Naive thymus-derived CD4-positive, alpha-beta T cell (primary cell): ENCODE measurements around the gene PHF2. TPM values are rescaled to one million over a fixed set of nuclear protein-coding genes. Genes with fewer than 3 reads are reported as not detected.

Source experiments
- ATAC-seq: fragments of 150-1000 bp; cut with Tn5 transposase; 2 replicates; pipeline ENCODE4 v1.10.0; 2021; ENCODE audit warnings: mild to moderate bottlenecking, moderate library complexity
- CTCF ChIA-PET: fragments of 350-600 bp; sonication (Branson Sonifier 250); formaldehyde crosslinking; loops from one replicate; lab custom pipeline; 2021; ENCODE audit warnings: antibody characterized with exemption; lab: Charles Lee
- POLR2A ChIA-PET: fragments of 350-600 bp; sonication (Branson Sonifier 250); formaldehyde crosslinking; loops from one replicate; lab custom pipeline; 2021; ENCODE audit warnings: antibody characterized with exemption, inconsistent platforms; lab: Charles Lee
- DNase-seq, 9 donors: peaks; one replicate each; pipeline versions ENCODE4 v3.0.0 to v3.0.0-alpha.2; 2020 to 2022; ENCODE audit warnings: mixed read lengths in 1 of 9
- H3K27ac ChIP-seq: one replicate; pipeline ENCODE4 v1.7.0; 2013; ENCODE audit warnings: mild to moderate bottlenecking, low read depth, low read length, moderate library complexity
- H3K27me3 ChIP-seq, 2 donors: one replicate each; pipeline ENCODE4 v1.7.0; 2013; ENCODE audit warnings: low read length in 2 of 2, mild to moderate bottlenecking in 2 of 2, moderate library complexity in 2 of 2; ENCODE audit not compliant: control insufficient read depth in 2 of 2, insufficient read depth in 2 of 2
- H3K36me3 ChIP-seq, 3 experiments: 1 replicate in 2 of 3; 2 replicates in 1 of 3; pipeline ENCODE4 v1.7.0; 2013; ENCODE audit warnings: low read length in 3 of 3, mild to moderate bottlenecking in 3 of 3, moderate library complexity in 1 of 3; ENCODE audit not compliant: insufficient read depth in 3 of 3, control insufficient read depth in 2 of 3
- H3K4me1 ChIP-seq, 2 donors: one replicate each; pipeline ENCODE4 v1.7.0; 2013; ENCODE audit warnings: low read length in 2 of 2, mild to moderate bottlenecking in 2 of 2, moderate library complexity in 1 of 2; ENCODE audit not compliant: control insufficient read depth in 2 of 2, insufficient read depth in 2 of 2
- H3K4me3 ChIP-seq: 2 replicates; pipeline ENCODE4 v1.7.0; 2013; ENCODE audit warnings: mild to moderate bottlenecking, low read length
- H3K9me3 ChIP-seq, 3 experiments: 1 replicate in 2 of 3; 2 replicates in 1 of 3; pipeline ENCODE4 v1.7.0; 2013; ENCODE audit warnings: low read length in 3 of 3; ENCODE audit not compliant: control insufficient read depth in 2 of 3
- H3K27ac Mint-ChIP-seq, 9 donors: one replicate each; pipeline ENCODE4 v1.8.0; 2020 to 2022; ENCODE audit warnings: mixed read lengths in 9 of 9, mild to moderate bottlenecking in 8 of 9, moderate library complexity in 5 of 9, inconsistent platforms in 2 of 9
- H3K27me3 Mint-ChIP-seq, 5 donors: one replicate each; pipeline ENCODE4 v1.8.0; 2021 to 2022; ENCODE audit warnings: mixed read lengths in 5 of 5, mild to moderate bottlenecking in 1 of 5
- H3K36me3 Mint-ChIP-seq, 5 donors: one replicate each; pipeline ENCODE4 v1.8.0; 2020 to 2022; ENCODE audit warnings: mixed read lengths in 5 of 5, mild to moderate bottlenecking in 3 of 5, inconsistent platforms in 1 of 5
- H3K4me1 Mint-ChIP-seq, 7 donors: one replicate each; pipeline ENCODE4 v1.8.0; 2020 to 2022; ENCODE audit warnings: mixed read lengths in 7 of 7, mild to moderate bottlenecking in 3 of 7, inconsistent platforms in 1 of 7
- H3K4me3 Mint-ChIP-seq, 10 donors: one replicate each; pipeline ENCODE4 v1.8.0; 2020 to 2022; ENCODE audit warnings: mild to moderate bottlenecking in 10 of 10, mixed read lengths in 10 of 10, moderate library complexity in 6 of 10, inconsistent platforms in 2 of 10
- H3K9me3 Mint-ChIP-seq, 11 donors: one replicate each; pipeline ENCODE4 v1.8.0; 2020 to 2022; ENCODE audit warnings: mixed read lengths in 11 of 11, mild to moderate bottlenecking in 4 of 11, inconsistent platforms in 1 of 11, moderate library complexity in 1 of 11
- intact Hi-C, 2 donors: fragments of 100-400 bp; cut with micrococcal nuclease; formaldehyde crosslinking; loops; one replicate each; pipeline ENCODE4 v1.15.1; 2023
- polyA plus RNA-seq, 2 donors: library from polyadenylated mRNA; unstranded; fragments of 300-500 nt; fragmentation: Illumina TruSeq; gene quantifications; one replicate each; pipeline ENCODE4 v1.2.3, GENCODE V29; 2021
- total RNA-seq, 6 experiments: library from RNA in 5 of 6; stranded (reverse) in 5 of 6; gene quantifications; 1 replicate in 5 of 6; 2 replicates in 1 of 6; pipeline ENCODE4 v1.2.3 and lab custom pipeline; 2021 to 2026

Gene PHF2
- total and polyA plus RNA-seq, 7 experiments from 2014 or later: 1.0 to 39.3 (median 28.6) TPM

GRCh38 chr9:93711002-93711401, 134.6 kb downstream of the PHF2 start:
- Mint-ChIP-seq H3K36me3 (peaks cover 0 to 3% (median 0%) of the 10 kb centered on the region in 5 donors), H3K4me3 (no peak overlapping the region), H3K9me3 (peaks cover 0 to 21% (median under 1%) of the 10 kb centered on the region in 11 donors), H3K4me1 (peaks cover 0 to 2% (median 0%) of the 10 kb centered on the region in 7 donors), H3K27ac (no peak overlapping the region), H3K27me3 (peaks cover 0 to 16% (median 15%) of the 10 kb centered on the region in 5 donors)
- no peaks in the 10 kb centered on the region for H3K9me3 ChIP-seq
- ChIA-PET POLR2A (no interaction called here), CTCF (no interaction called here)
- no peak for ATAC-seq
- intact Hi-C loops: no loop called here
- H3K4me1 ChIP-seq: no peaks in the 10 kb centered on the region
- no peak overlapping the region for H3K27ac ChIP-seq
- H3K4me3 ChIP-seq: no peak overlapping the region
- DNase-seq: no peak
- H3K27me3 ChIP-seq: no peaks in the 10 kb centered on the region
- H3K36me3 ChIP-seq: no peaks in the 10 kb centered on the region

DNA sequence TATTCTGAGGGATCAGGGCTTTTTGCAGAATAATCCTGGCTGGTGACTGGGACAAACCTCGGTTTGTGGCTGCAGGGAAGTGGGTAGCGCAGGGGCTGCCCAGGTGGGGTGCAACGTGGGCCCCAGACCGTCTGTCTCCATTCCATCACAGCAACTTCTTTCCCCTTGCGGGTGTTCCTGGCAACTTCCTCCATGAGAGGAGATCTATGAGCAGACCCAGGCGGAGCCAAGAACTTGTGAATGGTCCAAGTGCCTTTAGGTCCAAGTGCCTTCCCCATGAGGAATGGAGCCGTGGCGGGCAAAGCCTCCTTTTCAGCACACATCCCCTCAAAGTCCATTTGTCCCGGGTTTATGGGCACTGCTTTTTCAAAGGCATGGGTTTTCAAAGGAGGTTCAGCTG, 136.5 kb downstream of the PHF2 start:
- intact Hi-C loops: no loop called here
- no peaks in the 10 kb centered on the region for H3K9me3 ChIP-seq
- no peaks in the 10 kb centered on the region for H3K36me3 ChIP-seq
- no peak for DNase-seq
- H3K27ac ChIP-seq: no peak overlapping the region
- no peak overlapping the region for H3K27ac Mint-ChIP-seq
- peaks cover 0 to 3% (median 0%) of the 10 kb centered on the region in 5 donors for H3K36me3 Mint-ChIP-seq
- H3K9me3 Mint-ChIP-seq: peaks cover 0 to 29% (median 0%) of the 10 kb centered on the region in 11 donors
- POLR2A ChIA-PET: no interaction called here
- no peaks in the 10 kb centered on the region for H3K4me1 ChIP-seq
- CTCF ChIA-PET: no interaction called here
- peaks cover 2 to 16% (median 10%) of the 10 kb centered on the region in 5 donors for H3K27me3 Mint-ChIP-seq
- no peak overlapping the region for H3K4me3 Mint-ChIP-seq
- no peak for ATAC-seq
- peaks cover 0 to 6% (median 2%) of the 10 kb centered on the region in 7 donors for H3K4me1 Mint-ChIP-seq
- H3K4me3 ChIP-seq: no peak overlapping the region
- no peaks in the 10 kb centered on the region for H3K27me3 ChIP-seq

- no peaks in the 10 kb centered on the region for H3K4me1 ChIP-seq
- H3K27me3 ChIP-seq: no peaks in the 10 kb centered on the region
- no peaks in the 10 kb centered on the region for H3K9me3 ChIP-seq
- H3K27ac Mint-ChIP-seq: no peak overlapping the region
- H3K27me3 Mint-ChIP-seq: peaks cover 2 to 21% (median 10%) of the 10 kb centered on the region in 5 donors
- H3K4me1 Mint-ChIP-seq: peaks cover 0 to 6% (median 2%) of the 10 kb centered on the region in 7 donors
- H3K36me3 Mint-ChIP-seq: peaks cover 0 to 3% (median 0%) of the 10 kb centered on the region in 5 donors
- intact Hi-C loops: no loop called here
- peaks cover 0 to 35% (median 0%) of the 10 kb centered on the region in 11 donors for H3K9me3 Mint-ChIP-seq
- no peak overlapping the region for H3K4me3 ChIP-seq
- POLR2A ChIA-PET: no interaction called here
- no peaks in the 10 kb centered on the region for H3K36me3 ChIP-seq
- DNase-seq (no peak), ATAC-seq (no peak)
- CTCF ChIA-PET: no interaction called here
- H3K27ac ChIP-seq: no peak overlapping the region
- H3K4me3 Mint-ChIP-seq: no peak overlapping the region
Observed at GRCh38 chr9:93713716-93714115, 137.3 kb downstream of the PHF2 start.

DNA sequence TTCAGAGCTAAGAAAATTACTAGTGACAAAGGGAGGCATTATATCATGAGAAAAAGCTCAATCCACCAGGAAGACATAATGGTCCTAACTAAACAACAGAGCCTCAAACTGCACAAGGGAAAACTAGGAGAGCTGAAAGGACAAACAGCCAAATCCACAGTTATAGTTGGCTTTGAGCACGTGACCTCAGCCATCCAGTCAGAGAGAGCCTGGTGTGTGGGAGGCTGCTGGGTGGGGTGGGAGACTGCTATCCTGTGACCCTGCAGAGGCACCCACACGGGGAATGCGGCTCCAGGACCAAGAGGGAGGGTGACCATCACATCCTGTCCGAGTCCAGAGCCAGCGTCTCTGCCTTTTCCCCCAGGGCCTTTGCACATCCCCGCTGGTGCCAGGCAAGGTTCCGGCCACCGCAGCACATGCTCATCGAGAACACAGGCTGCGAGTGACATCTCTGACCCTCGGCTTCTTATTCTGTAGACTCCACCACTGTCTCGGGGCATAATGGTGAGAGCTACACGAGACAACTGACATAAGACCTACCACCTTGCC, 145.1 kb downstream of the PHF2 start:
- H3K27ac ChIP-seq: no peak overlapping the region
- H3K4me1 ChIP-seq: no peaks in the 10 kb centered on the region
- ChIA-PET CTCF (no interaction called here), POLR2A (no interaction called here)
- Mint-ChIP-seq H3K4me3 (no peak overlapping the region), H3K36me3 (peaks cover 0 to 4% (median 0%) of the 10 kb centered on the region in 5 donors), H3K4me1 (peaks cover 0 to 5% (median 0%) of the 10 kb centered on the region in 7 donors), H3K9me3 (peaks cover 0 to 30% (median 4%) of the 10 kb centered on the region in 11 donors), H3K27ac (no peak overlapping the region), H3K27me3 (peaks cover 2 to 9% (median 4%) of the 10 kb centered on the region in 5 donors)
- no peaks in the 10 kb centered on the region for H3K9me3 ChIP-seq
- H3K27me3 ChIP-seq: no peaks in the 10 kb centered on the region
- ATAC-seq (no peak), DNase-seq (no peak)
- intact Hi-C loops: no loop called here
- no peak overlapping the region for H3K4me3 ChIP-seq
- no peaks in the 10 kb centered on the region for H3K36me3 ChIP-seq

- ATAC-seq: no peak
- peaks cover 0 to 14% (median 4%) of the 10 kb centered on the region in 11 donors for H3K9me3 Mint-ChIP-seq
- CTCF ChIA-PET: interaction anchor here (0.5 kb wide), 1 partner anchor 130 kb away, joined by 3 read pairs; no protein-coding TSS in a partner anchor
Observed at GRCh38 chr9:93724852-93725251, 148.5 kb downstream of the PHF2 start.

DNA sequence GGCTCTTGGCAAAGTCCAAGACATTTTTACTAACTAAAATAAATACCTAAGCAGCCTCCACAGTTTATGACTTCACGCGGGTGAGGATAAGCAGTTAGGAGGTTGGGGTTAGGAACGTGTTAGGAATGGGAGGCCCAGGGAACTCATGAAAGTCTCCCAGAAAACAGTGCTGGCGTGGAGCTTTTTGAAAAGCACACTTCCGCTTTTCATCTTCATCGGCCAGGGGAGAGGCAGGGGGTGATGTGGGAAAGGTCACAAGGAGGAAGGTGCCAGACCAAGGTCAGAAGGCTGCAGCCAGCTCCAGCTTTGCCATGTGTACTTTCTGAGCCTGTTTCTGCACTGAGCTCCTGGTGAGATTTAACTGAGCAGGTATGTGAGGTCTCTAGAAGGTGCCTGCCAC, 149.0 kb downstream of the PHF2 start:
- Mint-ChIP-seq H3K4me3 (no peak overlapping the region), H3K36me3 (peaks cover 0 to 4% (median 0%) of the 10 kb centered on the region in 5 donors), H3K27ac (no peak overlapping the region), H3K27me3 (peaks cover 0 to 33% (median 21%) of the 10 kb centered on the region in 5 donors), H3K4me1 (no peaks in the 10 kb centered on the region), H3K9me3 (peaks cover 0 to 14% (median 4%) of the 10 kb centered on the region in 11 donors)
- H3K9me3 ChIP-seq: no peaks in the 10 kb centered on the region
- no peaks in the 10 kb centered on the region for H3K36me3 ChIP-seq
- no peaks in the 10 kb centered on the region for H3K27me3 ChIP-seq
- POLR2A ChIA-PET: no interaction called here
- CTCF ChIA-PET: no interaction called here
- H3K4me3 ChIP-seq: no peak overlapping the region
- no peak for ATAC-seq
- no peak overlapping the region for H3K27ac ChIP-seq
- intact Hi-C loops: no loop called here
- no peaks in the 10 kb centered on the region for H3K4me1 ChIP-seq
- no peak for DNase-seq

More at GRCh38 chr9:93724852-93725251, 148.5 kb downstream of the PHF2 start:
- POLR2A ChIA-PET: no interaction called here
- H3K36me3 Mint-ChIP-seq: peaks cover 0 to 4% (median 0%) of the 10 kb centered on the region in 5 donors
- no peaks in the 10 kb centered on the region for H3K9me3 ChIP-seq
- DNase-seq: no peak
- no peaks in the 10 kb centered on the region for H3K27me3 ChIP-seq
- H3K27ac Mint-ChIP-seq: no peak overlapping the region
- H3K4me1 Mint-ChIP-seq: no peaks in the 10 kb centered on the region
- intact Hi-C loops: no loop called here
- H3K36me3 ChIP-seq: no peaks in the 10 kb centered on the region
- no peaks in the 10 kb centered on the region for H3K4me1 ChIP-seq
- H3K27me3 Mint-ChIP-seq: peaks cover 0 to 30% (median 20%) of the 10 kb centered on the region in 5 donors
- no peak overlapping the region for H3K4me3 ChIP-seq
- no peak overlapping the region for H3K4me3 Mint-ChIP-seq
- H3K27ac ChIP-seq: no peak overlapping the region

GRCh38 chr9:93726147-93726546, 149.8 kb downstream of the PHF2 start:
- ChIA-PET CTCF (no interaction called here), POLR2A (no interaction called here)
- Mint-ChIP-seq H3K27ac (no peak overlapping the region), H3K9me3 (peaks cover 0 to 20% (median 4%) of the 10 kb centered on the region in 11 donors), H3K4me3 (no peak overlapping the region), H3K36me3 (peaks cover 0 to 3% (median 0%) of the 10 kb centered on the region in 5 donors), H3K4me1 (no peaks in the 10 kb centered on the region), H3K27me3 (peaks cover 0 to 36% (median 22%) of the 10 kb centered on the region in 5 donors)
- no peaks in the 10 kb centered on the region for H3K4me1 ChIP-seq
- H3K27ac ChIP-seq: no peak overlapping the region
- no peaks in the 10 kb centered on the region for H3K36me3 ChIP-seq
- DNase-seq (no peak), ATAC-seq (no peak)
- intact Hi-C loops: no loop called here
- H3K9me3 ChIP-seq: no peaks in the 10 kb centered on the region
- H3K4me3 ChIP-seq: no peak overlapping the region
- no peaks in the 10 kb centered on the region for H3K27me3 ChIP-seq
